Osteoblast (primary cell): Measurements from ENCODE around the gene PRKAR1B. TPM values are rescaled to one million over a fixed set of nuclear protein-coding genes. Genes with fewer than 3 reads are reported as not detected.
"Not testable (repeated sequence)": the region's sequence is repeated elsewhere in the genome, so short reads cannot be mapped to it uniquely, and the experiment has no call there.

Source experiments
- DNase-seq: peaks from one replicate; pipeline ENCODE4 v3.0.0; 2011; ENCODE audit warnings: low spot score, mixed read lengths; ENCODE audit not compliant: insufficient read length; ENCODE audit errors: missing footprints
- H2AFZ ChIP-seq: 2 replicates; pipeline ENCODE4 v1.6.0; 2011; ENCODE audit warnings: mild to moderate bottlenecking, low read length
- H3K27ac ChIP-seq: 2 replicates; pipeline ENCODE4 v1.5.1; 2011; ENCODE audit warnings: mild to moderate bottlenecking, low read depth, low read length, moderate library complexity
- H3K27me3 ChIP-seq: 2 replicates; pipeline ENCODE4 v1.6.0; 2012; ENCODE audit warnings: mild to moderate bottlenecking, control low read depth, inconsistent platforms, low read length, moderate library complexity; ENCODE audit not compliant: insufficient read depth
- H3K36me3 ChIP-seq: 2 replicates; pipeline ENCODE4 v1.5.1; 2011; ENCODE audit warnings: mild to moderate bottlenecking, low read length, control low read depth, moderate library complexity; ENCODE audit not compliant: insufficient read depth
- H3K4me1 ChIP-seq: 2 replicates; pipeline ENCODE4 v1.5.1; 2011; ENCODE audit warnings: mild to moderate bottlenecking, low read length, control low read depth, moderate library complexity; ENCODE audit not compliant: insufficient read depth
- H3K4me2 ChIP-seq: 2 replicates; pipeline ENCODE4 v1.6.0; 2011; ENCODE audit warnings: mild to moderate bottlenecking, low read length; ENCODE audit not compliant: insufficient read depth
- H3K4me3 ChIP-seq: fragments of 200-600 bp; sonication (generic); 3 replicates; pipeline ENCODE4 v1.5.1; 2012; ENCODE audit warnings: mild to moderate bottlenecking, low read length, inconsistent platforms; ENCODE audit not compliant: insufficient read depth
- H3K79me2 ChIP-seq: 2 replicates; pipeline ENCODE4 v1.6.0; 2012; ENCODE audit warnings: mild to moderate bottlenecking, low read length, control low read depth, inconsistent platforms; ENCODE audit not compliant: insufficient read depth
- H3K9me3 ChIP-seq: 2 replicates; pipeline ENCODE4 v1.5.1; 2011; ENCODE audit warnings: low read depth, low read length, control low read depth
- H4K20me1 ChIP-seq: 2 replicates; pipeline ENCODE4 v1.6.0; 2012; ENCODE audit warnings: mild to moderate bottlenecking, low read length, control low read depth; ENCODE audit not compliant: insufficient read depth
- CTCF ChIP-seq: IDR thresholded peaks from 2 replicates; pipeline ENCODE4 v1.5.1; 2011; ENCODE audit warnings: mild to moderate bottlenecking, low read depth, low read length, moderate library complexity; ENCODE audit errors: extremely low read depth
- total RNA-seq: library from RNA; depleted of rRNA; stranded (reverse); fragments of >200 nt; gene quantifications from 2 replicates; pipeline ENCODE4 v1.2.3, GENCODE V29; 2012

PRKAR1B gene
- total RNA-seq, 1 donor = 6.5 TPM

GRCh38 chr7:754531-755412, 27.7 kb upstream of the PRKAR1B start:
- no peaks in the 10 kb centered on the region for H3K9me3 ChIP-seq
- no peak overlapping the region for H3K4me2 ChIP-seq
- H2AFZ ChIP-seq = no peak overlapping the region
- no peaks in the 10 kb centered on the region for H3K4me1 ChIP-seq
- no peak for TF ChIP-seq CTCF
- peaks cover 18% of the 10 kb centered on the region for H3K36me3 ChIP-seq
- peaks cover 5% of the 10 kb centered on the region for H3K79me2 ChIP-seq
- H4K20me1 ChIP-seq = peaks cover 3% of the 10 kb centered on the region
- no peak overlapping the region for H3K4me3 ChIP-seq
- no peak overlapping the region for H3K27ac ChIP-seq
- peak; percentile 68 for DNase-seq
- no peaks in the 10 kb centered on the region for H3K27me3 ChIP-seq

GRCh38 chr7:753190-753589, 26.1 kb upstream of the PRKAR1B start:
- Histone ChIP-seq H3K4me3 (no peak overlapping the region), H3K27me3 (no peaks in the 10 kb centered on the region), H4K20me1 (peaks cover 13% of the 10 kb centered on the region), H2AFZ (no peak overlapping the region), H3K79me2 (peaks cover 11% of the 10 kb centered on the region), H3K9me3 (no peaks in the 10 kb centered on the region), H3K4me1 (peaks cover 10% of the 10 kb centered on the region), H3K36me3 (peaks cover 18% of the 10 kb centered on the region), H3K4me2 (no peak overlapping the region), H3K27ac (no peak overlapping the region)
- TF ChIP-seq CTCF = no peak
- DNase-seq = peak; percentile 80

- H3K4me1 ChIP-seq, H3K4me3 ChIP-seq, H3K9me3 ChIP-seq, H3K27me3 ChIP-seq, H2AFZ ChIP-seq, H3K4me2 ChIP-seq, H3K27ac ChIP-seq, DNase-seq: not testable (repeated sequence)
- Histone ChIP-seq H3K79me2 (peaks cover 12% of the 10 kb centered on the region), H3K36me3 (peaks cover 13% of the 10 kb centered on the region), H4K20me1 (peaks cover 16% of the 10 kb centered on the region)
These were observed 25.2 kb upstream of the PRKAR1B start for GRCh38 chr7:752256-752655.

- Histone ChIP-seq H2AFZ (no peak overlapping the region), H3K4me2 (no peak overlapping the region), H3K27me3 (no peaks in the 10 kb centered on the region), H4K20me1 (peaks cover 20% of the 10 kb centered on the region), H3K9me3 (no peaks in the 10 kb centered on the region), H3K4me1 (peaks cover 10% of the 10 kb centered on the region), H3K79me2 (peaks cover 16% of the 10 kb centered on the region), H3K36me3 (peaks cover 13% of the 10 kb centered on the region), H3K27ac (no peak overlapping the region), H3K4me3 (no peak overlapping the region)
- DNase-seq = peak; percentile 46
- no peak for TF ChIP-seq CTCF
These were observed 24.7 kb upstream of the PRKAR1B start for GRCh38 chr7:751826-752225.
